Muscle of back (tissue), 11 donors: ENCODE results near the gene TLDC2. TPM values are rescaled to one million over a fixed set of nuclear protein-coding genes. Genes with fewer than 3 reads are reported as not detected.
"Not testable (repeated sequence)": the region's sequence is repeated elsewhere in the genome, so short reads cannot be mapped to it uniquely, and the experiment has no call there.

ENCODE experiments used
- DNase-seq, 3 donors: peaks; one replicate each; pipeline versions ENCODE4 v3.0.0 to v3.0.0-alpha.2; 2013
- polyA plus RNA-seq, 10 donors: library from polyadenylated mRNA; unstranded; fragments of 120-200 nt; gene quantifications; one replicate each; pipeline ENCODE4 v1.2.1, GENCODE V29; 2013; ENCODE audit not compliant: insufficient read length in 10 of 10

The TLDC2 gene
- polyA plus RNA-seq, 10 donors: 0.18 to 1.4 (median 0.71) TPM; not detected in 1

DNA sequence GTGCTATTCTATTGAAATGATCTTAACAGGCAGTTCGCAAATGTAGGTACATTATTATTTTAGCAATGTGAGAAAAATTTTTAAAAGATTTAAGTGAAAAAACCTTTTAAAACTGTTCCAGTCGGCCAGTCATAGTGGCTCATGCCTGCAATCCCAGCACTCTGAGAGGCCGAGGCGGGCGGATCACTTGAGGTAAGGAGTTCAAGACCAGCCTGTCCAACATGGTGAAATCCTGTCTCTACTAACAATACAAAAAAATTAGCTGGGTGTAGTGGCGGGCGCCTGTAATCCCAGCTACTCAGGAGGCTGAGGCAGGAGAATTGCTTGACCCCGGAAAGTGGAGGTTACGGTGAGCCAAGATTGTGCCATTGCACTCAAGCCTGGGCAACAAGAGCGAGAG lies 29.6 kb downstream of the TLDC2 start:
- DNase-seq: not testable (repeated sequence)

DNA sequence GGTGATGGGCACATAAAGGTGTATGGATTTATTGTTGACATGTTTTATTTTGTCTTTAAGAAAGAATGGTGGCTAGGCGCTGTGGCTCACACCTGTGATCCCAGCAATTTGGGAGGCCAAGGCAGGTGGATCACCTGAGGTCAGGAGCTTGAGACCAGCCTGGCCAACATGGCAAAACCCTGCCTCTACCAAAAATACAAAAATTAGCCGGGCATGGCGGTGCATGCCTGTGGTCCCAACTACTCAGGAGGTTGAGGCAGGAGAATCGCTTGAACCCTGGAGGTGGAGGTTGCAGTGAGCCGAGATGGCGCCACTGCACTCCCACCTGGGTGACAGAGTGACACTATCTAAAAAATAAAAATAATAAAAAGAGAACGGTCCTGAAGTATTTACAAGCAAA lies 30.1 kb downstream of the TLDC2 start:
- DNase-seq: not testable (repeated sequence)

DNA sequence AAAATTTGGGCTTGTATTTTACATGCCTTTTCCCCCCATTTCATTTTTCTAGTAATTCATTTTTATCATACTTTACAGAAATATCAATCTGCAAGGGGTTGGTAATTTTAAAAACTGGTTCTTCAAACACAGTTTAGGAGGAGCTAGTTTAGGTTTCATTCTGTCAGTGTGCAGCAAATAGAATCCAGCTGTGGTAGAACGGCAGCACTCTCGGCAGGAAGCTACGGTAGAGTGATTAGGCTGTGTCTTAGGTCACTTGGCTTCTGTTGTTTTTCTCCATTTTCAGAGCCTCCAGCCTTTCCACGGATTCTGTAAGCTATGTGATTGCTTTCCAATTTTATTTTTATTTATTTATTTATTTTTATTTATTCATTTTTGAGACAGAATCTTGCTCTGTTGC lies 32.7 kb downstream of the TLDC2 start:
- DNase-seq: no peak

DNA sequence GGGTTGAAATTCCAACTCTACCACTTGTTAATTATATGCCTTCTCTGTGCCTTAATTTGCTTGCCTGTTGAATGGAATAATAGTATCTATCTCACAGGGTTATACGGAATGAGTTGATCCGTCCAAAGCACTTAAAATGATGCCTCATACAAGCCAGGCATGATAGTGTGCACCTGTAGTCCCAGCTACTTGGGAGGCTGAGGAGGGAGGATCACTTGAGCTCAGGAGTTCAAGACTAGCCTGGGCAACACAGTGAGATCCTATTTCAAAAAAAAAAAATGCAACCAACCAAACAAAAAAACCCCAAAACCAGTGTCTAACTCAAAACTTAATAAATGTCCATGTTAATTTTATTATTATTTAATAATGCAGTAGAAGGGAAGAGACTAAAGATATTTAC lies 40.3 kb downstream of the TLDC2 start:
- DNase-seq: no peak

DNA sequence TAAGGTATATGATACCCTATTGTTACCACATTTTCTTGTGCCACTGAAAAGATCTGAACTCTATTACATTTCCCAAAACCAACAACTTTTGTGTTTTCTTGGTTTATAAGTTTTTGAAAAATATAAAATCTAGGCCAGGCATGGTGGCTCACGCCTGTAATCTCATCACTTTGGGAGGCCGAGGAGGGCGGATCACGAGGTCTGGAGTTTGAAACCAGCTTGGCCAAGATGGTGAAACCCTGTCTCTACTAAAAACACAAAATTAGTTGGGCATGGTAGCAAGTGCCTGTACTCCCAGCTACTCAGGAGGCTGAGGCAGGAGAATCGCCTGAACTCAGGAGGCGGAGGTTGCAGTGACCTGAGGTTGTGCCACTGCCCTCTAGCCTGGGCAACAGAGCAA lies 41.3 kb downstream of the TLDC2 start:
- DNase-seq: no peak

DNA sequence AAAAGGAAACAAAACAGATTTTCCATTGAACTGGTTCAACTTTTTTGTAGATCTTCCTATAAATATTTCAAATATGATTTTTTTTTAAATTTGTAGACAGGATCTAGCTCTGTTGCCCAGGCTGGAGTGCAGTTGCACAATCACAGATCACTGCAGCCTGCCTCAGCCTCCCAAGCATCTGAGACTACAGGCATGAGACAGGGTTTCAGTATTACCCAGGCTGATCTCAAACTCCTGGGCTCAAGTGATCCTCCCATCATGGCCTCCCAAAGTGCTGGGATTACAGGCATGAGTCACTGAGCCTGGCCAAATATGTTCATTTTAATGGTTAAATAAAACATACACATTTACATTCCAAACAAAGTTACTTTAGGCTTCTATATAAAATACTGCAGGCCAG lies 42.0 kb downstream of the TLDC2 start:
- no peak for DNase-seq

DNA sequence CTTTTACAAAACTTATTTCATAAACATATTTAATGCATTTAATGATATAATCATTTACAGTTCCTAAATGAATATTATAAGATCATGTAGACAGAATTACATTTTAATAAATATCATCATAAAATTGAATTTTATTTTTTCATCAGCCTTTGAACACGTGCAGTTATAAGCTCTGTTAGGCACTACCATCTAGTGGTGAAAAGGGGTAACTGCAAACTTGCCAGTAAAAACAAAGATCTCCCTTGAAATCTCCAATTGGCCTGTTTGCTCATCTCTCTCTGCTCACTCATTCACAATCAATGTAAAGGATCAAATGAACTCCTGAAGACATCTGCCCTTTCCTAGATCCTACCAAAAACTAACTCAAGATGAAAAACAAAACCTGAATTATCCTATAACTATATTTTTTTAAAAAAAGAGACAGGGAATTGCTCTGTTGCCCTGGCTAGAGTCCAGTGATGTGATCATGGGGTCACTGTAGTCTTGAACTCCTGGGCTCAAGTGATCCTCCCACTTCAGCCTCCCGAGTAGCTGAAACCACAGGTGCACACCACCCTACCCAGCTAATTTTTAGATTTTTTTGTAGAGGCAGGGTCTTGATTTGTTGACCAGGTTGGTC lies 43.9 kb downstream of the TLDC2 start:
- peak; percentile 48 to 74 (median 57) for DNase-seq

DNA sequence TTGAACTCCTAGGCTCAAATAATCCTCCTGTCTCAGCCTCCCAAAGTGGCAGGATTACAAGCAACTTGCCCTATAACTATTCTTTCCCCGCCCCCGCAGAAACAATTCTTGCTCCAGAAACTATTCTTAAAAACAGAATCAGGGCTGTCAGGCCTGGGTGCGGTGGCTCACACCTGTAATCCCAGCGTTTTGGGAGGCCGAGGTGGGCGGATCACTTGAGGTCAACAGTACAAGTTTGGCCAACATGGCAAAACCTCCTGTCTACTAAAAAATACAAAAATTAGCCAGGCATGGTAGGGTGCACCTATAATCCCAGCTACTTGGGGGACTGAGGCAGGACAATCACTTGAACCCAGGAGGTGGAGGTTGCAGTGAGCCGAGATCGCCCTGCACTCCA lies 44.4 kb downstream of the TLDC2 start:
- DNase-seq: no peak

DNA sequence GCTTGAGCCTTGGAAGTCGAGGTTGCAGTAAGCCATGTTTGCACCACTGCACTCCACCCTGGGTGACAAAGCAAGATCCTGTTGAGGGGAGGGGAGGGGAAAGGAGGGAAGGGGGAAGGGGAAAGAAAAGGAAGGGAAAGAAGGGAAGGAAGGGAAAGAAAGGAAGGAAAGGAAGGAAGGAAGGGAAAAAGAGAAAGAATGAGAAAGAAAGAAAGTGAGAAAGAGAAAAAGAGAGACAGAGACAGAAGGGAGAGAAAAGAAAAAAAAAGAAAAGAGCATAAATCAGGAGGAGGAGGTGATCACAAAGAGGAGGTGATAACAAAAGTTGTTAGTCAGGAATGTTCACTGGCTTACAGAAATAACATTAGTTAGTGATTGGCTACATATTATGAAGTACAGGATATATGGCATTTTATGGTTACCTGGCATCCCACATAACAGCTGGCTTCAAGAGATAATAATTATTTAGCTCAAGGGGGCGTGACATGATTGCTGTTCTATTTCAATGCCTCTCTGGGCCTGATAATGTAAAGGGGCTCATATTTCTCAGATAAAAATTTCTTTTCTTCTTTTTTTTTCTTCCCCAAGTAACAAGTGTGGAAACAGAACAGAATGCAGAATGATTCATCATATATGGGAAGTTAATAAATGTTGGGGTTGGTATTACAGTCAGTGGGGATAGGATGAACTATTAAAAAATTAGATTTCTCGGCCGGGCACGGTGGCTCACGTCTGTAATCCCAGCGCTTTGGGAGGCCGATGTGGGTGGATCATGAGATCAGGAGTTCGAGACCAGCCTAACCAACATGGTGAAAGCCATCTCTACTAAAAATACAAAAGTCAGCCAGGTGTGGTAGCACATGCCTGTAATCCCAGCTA lies 48.5 kb downstream of the TLDC2 start:
- no peak for DNase-seq

DNA sequence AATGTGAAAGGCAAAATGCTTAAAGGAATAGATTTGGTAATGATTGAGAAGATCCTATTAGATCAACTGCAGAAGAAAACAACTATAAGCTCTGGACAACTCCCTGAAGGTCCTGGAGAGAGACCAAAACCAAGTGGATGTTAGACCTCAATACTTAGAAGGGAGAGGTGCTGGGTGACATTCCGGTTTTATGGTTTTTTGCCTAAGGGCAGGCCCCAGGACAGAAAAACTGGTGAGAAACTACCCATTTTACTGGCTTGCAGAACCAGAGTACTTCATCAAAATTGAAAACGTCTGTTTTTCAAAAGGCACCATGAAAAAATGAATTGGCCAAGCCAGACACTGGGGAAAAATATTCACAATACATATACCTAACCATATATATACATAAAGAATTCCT lies 49.3 kb downstream of the TLDC2 start:
- DNase-seq: no peak

DNA sequence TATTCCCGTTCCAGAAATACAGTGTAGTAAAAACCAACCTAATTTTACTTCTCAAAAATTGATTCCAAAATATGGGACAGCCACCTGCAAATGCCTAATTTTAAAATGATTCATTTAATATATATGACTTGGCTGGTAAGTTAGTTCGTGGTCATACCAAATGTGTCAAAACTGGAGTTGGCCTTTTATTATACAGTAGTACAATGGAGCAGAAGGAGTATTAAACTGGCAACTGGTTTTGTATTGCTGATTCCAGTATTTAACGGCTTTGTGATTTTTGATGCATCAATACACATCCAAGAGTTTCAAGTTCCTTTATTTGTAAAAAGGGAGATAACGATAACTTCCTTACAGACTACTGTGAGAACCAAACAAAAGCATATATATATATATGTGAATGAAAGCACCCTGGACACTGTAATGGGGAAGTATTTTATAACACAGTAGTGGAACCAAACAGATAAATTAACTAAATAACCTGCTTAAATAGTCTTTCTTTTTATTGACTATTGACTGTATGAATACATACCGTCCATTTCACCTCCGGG lies 50.8 kb downstream of the TLDC2 start:
- DNase-seq: no peak

DNA sequence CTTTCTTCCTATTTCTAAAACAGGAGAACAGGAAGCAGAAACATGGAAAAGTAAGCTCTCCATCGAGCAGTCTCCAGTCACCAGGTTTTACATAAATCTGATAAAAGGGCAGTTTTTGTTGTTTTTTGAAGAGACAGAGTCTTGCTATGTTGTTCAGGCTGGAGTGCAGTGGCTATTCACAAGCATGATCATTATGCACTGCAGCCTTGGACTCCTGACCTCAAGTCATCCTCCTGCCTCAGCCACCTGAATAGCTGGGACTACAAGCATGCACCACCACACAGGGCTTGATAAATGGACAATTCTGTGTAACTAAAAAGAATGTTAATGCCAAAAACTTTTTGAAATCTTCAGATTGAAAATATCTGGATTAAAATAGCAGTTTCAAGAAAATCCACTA lies 51.8 kb downstream of the TLDC2 start:
- DNase-seq: no peak

DNA sequence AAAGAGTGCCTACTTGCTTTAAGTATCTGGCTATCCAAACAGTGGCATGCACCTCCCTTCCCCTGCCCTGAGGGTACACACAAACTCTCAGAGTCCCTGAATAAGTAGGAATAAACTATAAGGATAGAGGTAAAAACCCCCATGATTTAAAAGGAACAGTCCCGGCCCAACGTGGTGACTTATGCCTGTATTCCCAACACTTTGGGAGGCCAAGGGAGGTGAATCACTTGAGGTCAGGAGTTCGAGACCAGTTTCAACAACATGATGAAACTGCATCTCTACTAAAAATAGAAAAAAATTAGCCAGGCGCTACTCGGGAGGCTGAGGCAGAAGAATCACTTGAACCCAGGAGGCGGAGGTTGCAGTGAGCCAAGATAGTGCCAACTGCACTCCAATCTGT lies 53.4 kb downstream of the TLDC2 start:
- peak in 1 of 3 donors; percentile 12 for DNase-seq

DNA sequence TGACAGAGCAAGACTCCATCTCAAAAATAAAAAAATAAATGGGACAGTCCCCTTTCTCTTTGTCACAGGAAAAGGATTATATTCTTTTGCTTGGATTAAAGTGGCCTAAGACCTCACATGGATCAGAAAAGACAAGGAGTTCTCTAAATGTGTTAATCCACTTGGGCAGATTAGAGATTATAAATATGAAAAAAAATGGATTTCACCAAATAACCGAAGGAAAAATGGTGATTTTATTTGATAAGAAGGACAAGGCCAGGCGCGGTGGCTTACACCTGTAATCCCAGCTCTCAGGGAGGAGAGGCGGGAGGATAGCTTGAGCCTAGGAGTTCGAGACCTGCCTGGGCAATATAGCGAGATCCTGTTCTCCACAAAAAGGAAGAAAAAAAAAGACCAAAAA lies 53.8 kb downstream of the TLDC2 start:
- no peak for DNase-seq

DNA sequence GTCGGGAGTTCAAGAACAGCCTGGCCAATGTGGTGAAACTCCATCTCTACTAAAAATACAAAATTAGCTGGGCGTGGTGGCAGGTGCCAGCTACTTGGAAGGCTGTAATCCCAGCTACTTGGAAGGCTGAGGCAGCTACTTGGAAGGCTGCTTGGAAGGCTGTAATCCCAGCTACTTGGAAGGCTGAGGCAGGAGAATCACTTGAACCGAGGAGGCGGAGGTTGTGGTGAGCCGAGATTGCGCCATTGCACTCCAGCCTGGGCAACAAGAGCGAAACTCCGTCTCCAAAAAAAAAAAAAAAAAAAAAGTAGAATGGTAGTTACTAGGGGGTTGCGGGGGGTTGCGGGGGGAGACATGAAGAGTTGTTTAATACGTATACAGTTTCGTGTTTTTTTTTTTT lies 56.1 kb downstream of the TLDC2 start:
- not testable (repeated sequence) for DNase-seq

DNA sequence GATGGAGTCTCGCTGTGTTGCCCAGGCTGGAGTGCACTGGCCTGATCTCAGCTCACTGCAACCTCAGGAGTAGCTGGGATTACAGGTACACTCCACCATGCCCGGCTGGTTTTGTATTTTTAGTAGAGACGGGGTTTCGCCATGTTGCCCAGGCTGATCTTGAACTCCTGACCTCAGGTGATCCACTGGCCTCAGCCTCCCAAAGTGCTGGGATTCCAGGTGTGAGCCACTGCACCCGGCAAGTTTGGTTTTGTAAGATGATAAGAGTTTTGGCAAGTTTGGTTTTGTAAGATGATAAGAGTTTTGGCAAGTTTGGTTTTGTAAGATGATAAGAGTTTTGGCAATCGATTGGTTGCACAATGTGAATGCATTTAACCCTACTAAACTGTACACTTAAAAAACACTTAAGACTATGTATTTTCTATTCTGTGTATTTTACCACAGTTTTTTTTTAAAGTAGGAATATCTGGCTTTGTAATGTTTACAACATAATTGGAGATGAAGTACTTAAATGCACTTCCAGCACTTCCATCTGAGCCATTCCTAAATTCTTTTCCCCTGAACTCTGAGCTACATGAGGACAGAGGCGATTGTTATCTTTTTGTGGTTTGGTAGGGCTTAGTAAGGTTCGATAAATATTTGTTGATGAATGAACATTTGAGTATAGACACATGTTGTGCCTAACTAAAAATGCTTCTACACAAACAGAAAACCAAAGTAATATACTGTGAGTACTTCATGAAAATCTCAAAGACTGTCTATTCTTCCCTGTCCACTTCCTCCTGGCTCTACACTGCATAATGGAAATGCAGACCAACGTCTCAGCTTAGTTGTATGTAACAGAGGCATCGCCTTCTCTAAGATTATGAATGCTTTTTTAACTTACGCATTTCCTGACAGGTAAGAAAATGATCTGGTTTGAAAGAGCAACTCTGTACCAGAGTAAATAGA lies 56.8 kb downstream of the TLDC2 start:
- no peak for DNase-seq

DNA sequence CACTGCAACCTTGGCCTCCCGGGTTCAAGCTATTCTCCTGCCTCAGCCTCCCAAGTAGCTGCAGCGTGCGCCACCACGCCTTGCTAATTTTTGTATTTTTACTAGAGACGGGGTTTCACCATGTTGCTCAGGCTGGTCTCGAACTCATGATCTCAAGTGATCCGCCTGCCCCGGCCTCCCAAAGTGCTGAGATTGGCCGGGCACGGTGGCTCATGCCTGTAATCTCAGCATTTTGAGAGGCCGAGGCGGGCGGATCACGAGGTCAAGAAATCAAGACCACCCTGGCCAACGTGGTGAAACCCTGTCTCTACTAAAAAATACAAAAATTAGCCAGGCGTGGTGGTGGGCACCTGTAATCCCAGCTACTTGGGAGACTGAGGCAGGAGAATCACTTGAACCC lies 57.6 kb downstream of the TLDC2 start:
- not testable (repeated sequence) for DNase-seq

DNA sequence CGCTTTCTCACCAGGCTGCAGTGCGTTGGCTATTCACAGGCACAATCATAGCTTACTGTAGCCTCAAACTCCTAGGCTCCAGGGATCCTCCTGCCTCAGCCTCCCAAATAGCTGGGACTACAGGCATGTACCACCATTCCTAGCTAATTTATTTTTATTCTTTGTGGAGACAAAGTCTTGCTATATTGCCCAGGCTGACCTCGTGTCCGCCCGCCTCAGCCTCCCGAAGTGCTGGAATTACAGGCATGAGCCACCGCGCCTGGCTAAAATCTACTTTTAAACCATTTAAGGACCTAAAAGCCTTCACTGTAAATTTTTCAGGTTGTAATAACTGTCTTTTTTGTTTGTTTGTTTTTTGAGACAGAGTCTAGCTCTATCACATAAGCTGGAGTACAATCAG lies 60.4 kb downstream of the TLDC2 start:
- no peak for DNase-seq

DNA sequence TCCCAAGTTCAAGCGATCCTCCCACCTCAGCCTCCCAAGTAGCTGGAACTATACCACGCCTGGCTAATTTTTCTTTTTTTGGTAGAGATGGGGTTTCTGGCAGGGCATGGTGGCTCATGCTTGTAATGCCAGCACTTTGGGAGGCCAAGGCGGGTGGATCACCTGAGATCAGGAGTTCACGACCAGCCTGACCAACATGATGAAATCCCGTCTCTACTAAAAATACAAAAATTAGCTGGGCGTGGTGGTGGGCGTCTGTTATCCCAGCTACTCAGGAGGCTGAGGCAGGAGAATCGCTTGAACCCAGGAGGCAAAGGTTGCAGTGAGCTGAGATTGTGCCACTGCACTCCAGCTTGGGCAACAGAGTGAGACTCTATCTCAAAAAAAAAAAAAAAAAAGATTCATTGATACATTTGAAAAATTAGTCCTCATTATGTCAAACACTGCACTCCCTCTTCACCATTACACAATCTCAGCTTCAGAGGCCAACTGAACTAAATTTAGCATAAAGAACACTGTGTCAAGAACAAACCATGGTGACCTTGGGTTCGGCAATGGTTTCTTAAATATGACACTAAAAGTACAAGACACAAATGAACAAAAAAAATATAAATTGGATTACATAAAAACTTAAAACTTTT lies 60.9 kb downstream of the TLDC2 start:
- DNase-seq: not testable (repeated sequence)

DNA sequence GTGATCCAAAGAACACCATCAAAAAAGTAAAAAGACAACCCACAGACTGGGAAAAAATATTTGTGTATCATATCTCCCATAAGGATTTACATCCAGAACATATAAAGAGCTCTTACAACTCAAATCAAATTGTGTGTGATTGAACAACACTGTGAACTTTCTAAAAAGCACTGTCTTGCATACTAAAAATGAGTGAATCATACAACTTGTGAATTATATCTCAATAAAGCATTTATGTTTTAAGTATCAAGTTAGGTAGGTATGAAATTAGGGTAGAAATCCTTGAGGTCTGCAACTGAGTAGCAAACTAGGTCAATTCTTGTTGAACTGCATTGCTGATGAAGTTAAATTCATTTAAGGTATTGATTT lies 61.4 kb downstream of the TLDC2 start:
- no peak for DNase-seq

DNA sequence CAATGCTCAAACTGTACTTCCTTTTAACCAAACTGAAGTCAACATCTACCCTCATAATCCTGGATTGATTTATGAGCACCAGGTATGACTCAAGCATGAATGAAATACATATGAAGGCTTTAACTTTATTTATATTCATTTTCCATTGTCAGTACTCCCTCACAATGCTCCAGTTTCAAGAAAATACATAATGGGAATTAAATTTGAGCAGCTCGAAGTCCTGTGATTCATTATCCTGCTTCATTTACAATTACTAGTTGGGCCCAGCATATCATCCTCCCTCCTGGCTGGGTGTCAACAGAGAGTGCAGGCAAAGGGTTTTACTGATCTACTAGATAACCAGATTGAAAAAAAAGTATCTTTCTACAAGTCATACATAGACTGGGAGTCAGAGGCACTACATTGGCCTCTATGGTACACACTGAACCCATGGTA lies 65.5 kb downstream of the TLDC2 start:
- DNase-seq: no peak
